GM12872 (cell line): ENCODE data around the gene TMEM120A.

ENCODE experiments used
- TF ChIP-seq, protein P1 (sequence below): IDR thresholded peaks from 3 replicates; pipeline ENCODE4 v1.5.1; 2011; ENCODE audit warnings: low read depth, mild to moderate bottlenecking, low read length, moderate library complexity; ENCODE audit not compliant: insufficient read depth

The TMEM120A gene

DNA sequence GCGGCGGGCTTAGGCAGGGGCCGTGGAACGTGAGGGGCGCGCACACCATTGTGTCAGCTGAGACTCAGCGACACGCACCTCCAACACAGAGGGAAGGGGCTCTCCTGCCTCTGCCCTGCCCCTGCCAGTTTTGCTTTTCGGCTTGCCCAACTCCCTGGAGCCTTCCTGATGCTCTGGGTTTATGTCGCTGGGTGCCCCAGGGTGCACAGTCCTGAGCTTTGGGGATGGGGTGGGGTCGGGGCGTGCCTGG, 13.3 kb downstream of the TMEM120A start:
- TF ChIP-seq, protein P1, sequence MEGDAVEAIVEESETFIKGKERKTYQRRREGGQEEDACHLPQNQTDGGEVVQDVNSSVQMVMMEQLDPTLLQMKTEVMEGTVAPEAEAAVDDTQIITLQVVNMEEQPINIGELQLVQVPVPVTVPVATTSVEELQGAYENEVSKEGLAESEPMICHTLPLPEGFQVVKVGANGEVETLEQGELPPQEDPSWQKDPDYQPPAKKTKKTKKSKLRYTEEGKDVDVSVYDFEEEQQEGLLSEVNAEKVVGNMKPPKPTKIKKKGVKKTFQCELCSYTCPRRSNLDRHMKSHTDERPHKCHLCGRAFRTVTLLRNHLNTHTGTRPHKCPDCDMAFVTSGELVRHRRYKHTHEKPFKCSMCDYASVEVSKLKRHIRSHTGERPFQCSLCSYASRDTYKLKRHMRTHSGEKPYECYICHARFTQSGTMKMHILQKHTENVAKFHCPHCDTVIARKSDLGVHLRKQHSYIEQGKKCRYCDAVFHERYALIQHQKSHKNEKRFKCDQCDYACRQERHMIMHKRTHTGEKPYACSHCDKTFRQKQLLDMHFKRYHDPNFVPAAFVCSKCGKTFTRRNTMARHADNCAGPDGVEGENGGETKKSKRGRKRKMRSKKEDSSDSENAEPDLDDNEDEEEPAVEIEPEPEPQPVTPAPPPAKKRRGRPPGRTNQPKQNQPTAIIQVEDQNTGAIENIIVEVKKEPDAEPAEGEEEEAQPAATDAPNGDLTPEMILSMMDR = no peak

GRCh38 chr7:75980430-75981202, 13.8 kb downstream of the TMEM120A start:
- TF ChIP-seq, protein P1 = no peak

DNA sequence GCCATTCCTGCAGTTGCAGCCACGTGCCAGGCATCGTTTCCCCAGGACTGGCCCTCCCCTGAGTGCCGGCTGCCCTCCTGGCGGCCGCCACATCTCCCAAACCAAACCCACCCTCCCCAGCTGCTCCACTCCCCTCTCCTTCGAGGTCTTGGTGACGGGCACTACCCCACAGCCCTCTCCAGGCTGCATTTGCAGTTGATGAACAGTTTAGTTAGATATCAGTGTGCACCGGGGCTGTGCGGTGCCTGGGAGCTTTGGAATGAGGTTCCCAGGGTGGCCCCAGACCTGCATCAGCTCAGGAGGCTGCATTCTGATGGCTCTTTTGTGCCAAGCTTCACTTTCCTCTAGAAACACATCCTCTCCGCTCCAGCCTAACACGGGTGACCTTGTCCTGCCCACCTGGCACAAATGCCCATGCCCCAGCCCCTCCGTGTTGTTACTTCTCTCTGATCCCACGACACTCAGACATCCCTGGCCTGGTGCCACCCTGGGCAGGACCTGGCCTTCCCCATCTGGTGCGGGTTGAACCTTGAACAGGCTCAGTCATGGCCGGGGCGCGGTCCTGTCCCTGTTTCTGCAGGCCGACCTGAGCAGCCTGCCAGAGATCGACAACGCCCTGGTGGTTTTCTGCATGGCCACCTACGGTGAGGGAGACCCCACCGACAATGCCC, 14.5 kb downstream of the TMEM120A start:
- TF ChIP-seq, protein P1 = no peak

GRCh38 chr7:75977743-75978142, 16.7 kb downstream of the TMEM120A start:
- TF ChIP-seq, protein P1 = no peak

DNA sequence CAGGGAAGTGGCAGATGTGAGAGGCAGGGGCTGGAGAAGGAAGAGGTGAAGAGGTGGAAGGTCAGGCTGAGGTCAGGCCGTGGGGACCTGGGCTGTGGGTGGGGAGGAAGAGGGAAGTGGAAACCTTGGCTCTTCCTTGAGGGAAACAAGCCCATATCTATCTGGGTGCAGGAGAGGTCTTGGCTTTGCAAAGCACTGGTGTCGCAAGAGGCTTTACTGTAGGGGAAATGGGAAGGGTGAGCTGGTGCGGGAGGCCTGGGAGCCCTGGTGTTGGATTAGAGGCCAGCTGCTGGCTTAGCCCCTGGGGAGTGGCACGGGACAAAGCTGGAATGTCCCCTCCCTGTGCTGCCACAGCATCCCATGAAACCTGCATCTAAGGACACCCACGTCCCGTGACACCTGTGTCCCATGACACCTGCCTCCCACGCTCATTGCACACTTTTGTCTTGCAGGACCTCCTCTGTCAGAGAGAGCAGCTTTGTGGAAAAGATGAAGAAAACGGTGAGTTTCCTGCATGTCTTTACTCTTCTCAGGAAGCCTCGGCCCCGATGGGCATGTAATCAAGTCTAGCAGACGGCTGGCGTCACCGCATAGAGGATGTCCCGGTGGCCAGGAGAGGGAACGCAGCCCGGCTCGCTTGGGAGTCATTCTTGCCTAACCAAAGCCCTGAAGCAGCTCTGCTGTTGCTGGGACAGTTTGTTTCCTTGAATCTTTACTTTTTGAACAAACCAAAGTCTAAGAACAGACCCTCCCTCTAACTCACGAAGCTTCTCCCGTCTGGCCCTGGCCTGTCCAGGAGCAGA, 22.2 kb downstream of the TMEM120A start:
- TF ChIP-seq, protein P1 = peak; percentile 23; the same call in 1 of the 3 replicates

DNA sequence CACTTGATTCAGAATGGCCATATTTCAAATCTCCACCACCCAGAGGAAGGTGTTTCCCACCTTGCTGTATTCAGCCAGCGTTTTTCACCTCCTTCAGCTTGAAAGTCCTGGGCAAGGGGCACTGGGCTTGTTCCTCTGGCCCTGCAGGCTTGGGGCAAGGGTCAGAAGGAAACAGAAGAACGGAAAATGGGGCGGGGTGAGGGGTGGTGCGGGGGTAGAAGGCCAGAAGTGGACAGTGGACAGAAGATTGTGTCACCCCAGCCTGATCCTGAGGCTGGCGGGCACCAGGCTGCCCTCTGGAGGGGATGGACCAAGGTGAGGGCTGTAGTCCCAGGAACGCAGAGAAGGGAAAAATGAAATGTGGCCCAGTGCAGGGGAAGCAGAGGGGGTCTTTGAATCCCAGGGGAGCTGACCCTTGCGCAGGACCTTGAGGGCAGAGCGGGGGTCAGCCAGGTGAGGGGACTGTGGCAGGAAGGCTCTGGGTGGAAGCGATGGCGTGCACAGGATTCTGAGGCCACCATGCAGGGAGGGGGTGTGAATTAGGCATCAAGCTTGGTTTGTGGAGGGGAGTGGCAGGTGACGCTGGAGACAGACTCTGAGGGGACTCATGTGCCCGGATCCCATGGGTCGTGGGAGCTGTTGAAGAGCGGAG, 23.0 kb downstream of the TMEM120A start:
- TF ChIP-seq, protein P1 = no peak
